Measurements from ENCODE around the gene CYP3A7. TPM values are rescaled to one million over a fixed set of nuclear protein-coding genes. Genes with fewer than 3 reads are reported as not detected.

The CYP3A7 gene
- total and polyA plus RNA-seq, 9 of the 15 experiments (the other 6 are each of a cell fraction or from before 2014, with no cell fraction given): 0.20 TPM; not detected in 8

DNA sequence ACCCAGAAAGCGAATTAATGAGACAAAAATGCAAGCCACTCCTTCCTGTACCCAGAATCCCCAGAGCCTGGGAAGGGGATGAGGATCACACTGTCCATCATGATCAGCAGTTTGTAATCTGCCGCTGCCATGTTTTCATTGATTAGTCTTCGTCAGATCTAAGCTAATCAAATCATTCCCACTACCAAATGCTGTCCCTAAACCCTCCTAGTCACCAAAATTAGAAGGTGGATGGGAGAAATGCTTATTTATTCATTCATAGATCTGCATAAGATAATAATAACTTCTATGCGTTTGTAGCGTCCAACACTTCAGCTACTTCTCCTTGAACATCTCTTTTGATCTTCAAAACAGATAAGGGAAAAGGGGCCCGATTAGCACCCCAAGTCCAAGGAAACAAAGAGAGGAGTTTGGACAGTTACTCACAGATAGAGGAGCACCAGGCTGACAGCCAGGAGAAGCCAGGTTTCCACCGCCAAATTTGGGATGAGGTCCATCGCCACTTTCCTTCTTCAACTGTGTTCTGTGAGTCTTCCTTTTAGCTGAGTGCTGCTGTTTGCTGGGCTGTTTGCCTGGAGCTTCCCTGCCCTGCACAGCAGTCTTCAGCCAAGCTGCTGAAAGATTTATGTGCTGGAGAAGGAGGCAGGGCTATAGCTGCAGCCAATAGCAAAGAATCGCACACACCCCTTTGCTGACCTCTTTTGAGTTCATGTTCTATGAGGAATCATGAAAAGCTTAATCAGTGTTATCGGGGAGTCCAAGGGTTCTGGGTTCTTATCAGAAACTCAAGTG, 55.4 kb downstream of the CYP3A7 start, which contains the start of gene CYP3A5 (continued):
- TF ChIP-seq TAF7 (tag; IDR thresholded peaks at IDR 0.05): 0 out of 2 replicates have a peak, but pooled peaks have one; percentile 30
- TF ChIP-seq, protein P1, sequence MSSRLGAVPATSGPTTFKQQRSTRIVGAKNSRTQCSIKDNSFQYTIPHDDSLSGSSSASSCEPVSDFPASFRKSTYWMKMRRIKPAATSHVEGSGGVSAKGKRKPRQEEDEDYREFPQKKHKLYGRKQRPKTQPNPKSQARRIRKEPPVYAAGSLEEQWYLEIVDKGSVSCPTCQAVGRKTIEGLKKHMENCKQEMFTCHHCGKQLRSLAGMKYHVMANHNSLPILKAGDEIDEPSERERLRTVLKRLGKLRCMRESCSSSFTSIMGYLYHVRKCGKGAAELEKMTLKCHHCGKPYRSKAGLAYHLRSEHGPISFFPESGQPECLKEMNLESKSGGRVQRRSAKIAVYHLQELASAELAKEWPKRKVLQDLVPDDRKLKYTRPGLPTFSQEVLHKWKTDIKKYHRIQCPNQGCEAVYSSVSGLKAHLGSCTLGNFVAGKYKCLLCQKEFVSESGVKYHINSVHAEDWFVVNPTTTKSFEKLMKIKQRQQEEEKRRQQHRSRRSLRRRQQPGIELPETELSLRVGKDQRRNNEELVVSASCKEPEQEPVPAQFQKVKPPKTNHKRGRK (tag; IDR thresholded peaks at IDR 0.05): no peak
- 0 out of 4 replicates have a peak, but pooled peaks of 1 of the 2 experiments have one; percentile 60 for TF ChIP-seq SRF (CRISPR knock-in tag; IDR thresholded peaks at IDR 0.05)
- TF ChIP-seq, protein P2, sequence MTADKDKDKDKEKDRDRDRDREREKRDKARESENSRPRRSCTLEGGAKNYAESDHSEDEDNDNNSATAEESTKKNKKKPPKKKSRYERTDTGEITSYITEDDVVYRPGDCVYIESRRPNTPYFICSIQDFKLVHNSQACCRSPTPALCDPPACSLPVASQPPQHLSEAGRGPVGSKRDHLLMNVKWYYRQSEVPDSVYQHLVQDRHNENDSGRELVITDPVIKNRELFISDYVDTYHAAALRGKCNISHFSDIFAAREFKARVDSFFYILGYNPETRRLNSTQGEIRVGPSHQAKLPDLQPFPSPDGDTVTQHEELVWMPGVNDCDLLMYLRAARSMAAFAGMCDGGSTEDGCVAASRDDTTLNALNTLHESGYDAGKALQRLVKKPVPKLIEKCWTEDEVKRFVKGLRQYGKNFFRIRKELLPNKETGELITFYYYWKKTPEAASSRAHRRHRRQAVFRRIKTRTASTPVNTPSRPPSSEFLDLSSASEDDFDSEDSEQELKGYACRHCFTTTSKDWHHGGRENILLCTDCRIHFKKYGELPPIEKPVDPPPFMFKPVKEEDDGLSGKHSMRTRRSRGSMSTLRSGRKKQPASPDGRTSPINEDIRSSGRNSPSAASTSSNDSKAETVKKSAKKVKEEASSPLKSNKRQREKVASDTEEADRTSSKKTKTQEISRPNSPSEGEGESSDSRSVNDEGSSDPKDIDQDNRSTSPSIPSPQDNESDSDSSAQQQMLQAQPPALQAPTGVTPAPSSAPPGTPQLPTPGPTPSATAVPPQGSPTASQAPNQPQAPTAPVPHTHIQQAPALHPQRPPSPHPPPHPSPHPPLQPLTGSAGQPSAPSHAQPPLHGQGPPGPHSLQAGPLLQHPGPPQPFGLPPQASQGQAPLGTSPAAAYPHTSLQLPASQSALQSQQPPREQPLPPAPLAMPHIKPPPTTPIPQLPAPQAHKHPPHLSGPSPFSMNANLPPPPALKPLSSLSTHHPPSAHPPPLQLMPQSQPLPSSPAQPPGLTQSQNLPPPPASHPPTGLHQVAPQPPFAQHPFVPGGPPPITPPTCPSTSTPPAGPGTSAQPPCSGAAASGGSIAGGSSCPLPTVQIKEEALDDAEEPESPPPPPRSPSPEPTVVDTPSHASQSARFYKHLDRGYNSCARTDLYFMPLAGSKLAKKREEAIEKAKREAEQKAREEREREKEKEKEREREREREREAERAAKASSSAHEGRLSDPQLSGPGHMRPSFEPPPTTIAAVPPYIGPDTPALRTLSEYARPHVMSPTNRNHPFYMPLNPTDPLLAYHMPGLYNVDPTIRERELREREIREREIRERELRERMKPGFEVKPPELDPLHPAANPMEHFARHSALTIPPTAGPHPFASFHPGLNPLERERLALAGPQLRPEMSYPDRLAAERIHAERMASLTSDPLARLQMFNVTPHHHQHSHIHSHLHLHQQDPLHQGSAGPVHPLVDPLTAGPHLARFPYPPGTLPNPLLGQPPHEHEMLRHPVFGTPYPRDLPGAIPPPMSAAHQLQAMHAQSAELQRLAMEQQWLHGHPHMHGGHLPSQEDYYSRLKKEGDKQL (CRISPR knock-in tag; IDR thresholded peaks at IDR 0.05; ENCODE audit: borderline replicate concordance): no peak
- peak; percentile 15 for TF ChIP-seq RBBP5 (IDR thresholded peaks at IDR 0.05; ENCODE audit: borderline replicate concordance, insufficient read depth, low read length, poor library complexity, severe bottlenecking)
- peak; percentile 41 to 43; a peak in 2 of 4 replicates for TF ChIP-seq TBL1XR1 (IDR thresholded peaks at IDR 0.05; ENCODE audit: low read length in 2 of 2)
- TF ChIP-seq LEF1 (IDR thresholded peaks at IDR 0.05): peak; percentile 75
- no peak for TF ChIP-seq ETS2 (tag; IDR thresholded peaks at IDR 0.05; ENCODE audit: borderline replicate concordance, poor library complexity, severe bottlenecking)
- TF ChIP-seq SETDB1 (IDR thresholded peaks at IDR 0.05; ENCODE audit: low read length): no peak
- TF ChIP-seq MAFK (IDR thresholded peaks at IDR 0.05; ENCODE audit: low read length): peak; percentile 42
- TF ChIP-seq GABPA (tag; conservative IDR thresholded peaks at IDR 0.05; ENCODE audit: low read depth): 0 out of 2 replicates have a peak, but pooled peaks have one; percentile 21
- TF ChIP-seq FOXJ3 (CRISPR knock-in tag; IDR thresholded peaks at IDR 0.05): no peak
- TF ChIP-seq ZNF75A (CRISPR knock-in tag; IDR thresholded peaks at IDR 0.05): 0 out of 2 replicates have a peak, but pooled peaks have one; percentile 9
- TF ChIP-seq TCF3 (CRISPR knock-in tag; IDR thresholded peaks at IDR 0.05): peak; percentile 46; the same call in 1 of the 2 replicates
- TF ChIP-seq, protein P3, sequence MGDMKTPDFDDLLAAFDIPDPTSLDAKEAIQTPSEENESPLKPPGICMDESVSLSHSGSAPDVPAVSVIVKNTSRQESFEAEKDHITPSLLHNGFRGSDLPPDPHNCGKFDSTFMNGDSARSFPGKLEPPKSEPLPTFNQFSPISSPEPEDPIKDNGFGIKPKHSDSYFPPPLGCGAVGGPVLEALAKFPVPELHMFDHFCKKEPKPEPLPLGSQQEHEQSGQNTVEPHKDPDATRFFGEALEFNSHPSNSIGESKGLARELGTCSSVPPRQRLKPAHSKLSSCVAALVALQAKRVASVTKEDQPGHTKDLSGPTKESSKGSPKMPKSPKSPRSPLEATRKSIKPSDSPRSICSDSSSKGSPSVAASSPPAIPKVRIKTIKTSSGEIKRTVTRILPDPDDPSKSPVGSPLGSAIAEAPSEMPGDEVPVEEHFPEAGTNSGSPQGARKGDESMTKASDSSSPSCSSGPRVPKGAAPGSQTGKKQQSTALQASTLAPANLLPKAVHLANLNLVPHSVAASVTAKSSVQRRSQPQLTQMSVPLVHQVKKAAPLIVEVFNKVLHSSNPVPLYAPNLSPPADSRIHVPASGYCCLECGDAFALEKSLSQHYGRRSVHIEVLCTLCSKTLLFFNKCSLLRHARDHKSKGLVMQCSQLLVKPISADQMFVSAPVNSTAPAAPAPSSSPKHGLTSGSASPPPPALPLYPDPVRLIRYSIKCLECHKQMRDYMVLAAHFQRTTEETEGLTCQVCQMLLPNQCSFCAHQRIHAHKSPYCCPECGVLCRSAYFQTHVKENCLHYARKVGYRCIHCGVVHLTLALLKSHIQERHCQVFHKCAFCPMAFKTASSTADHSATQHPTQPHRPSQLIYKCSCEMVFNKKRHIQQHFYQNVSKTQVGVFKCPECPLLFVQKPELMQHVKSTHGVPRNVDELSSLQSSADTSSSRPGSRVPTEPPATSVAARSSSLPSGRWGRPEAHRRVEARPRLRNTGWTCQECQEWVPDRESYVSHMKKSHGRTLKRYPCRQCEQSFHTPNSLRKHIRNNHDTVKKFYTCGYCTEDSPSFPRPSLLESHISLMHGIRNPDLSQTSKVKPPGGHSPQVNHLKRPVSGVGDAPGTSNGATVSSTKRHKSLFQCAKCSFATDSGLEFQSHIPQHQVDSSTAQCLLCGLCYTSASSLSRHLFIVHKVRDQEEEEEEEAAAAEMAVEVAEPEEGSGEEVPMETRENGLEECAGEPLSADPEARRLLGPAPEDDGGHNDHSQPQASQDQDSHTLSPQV (IDR thresholded peaks at IDR 0.05): 0 out of 2 replicates have a peak, but pooled peaks have one; percentile 23
